ENCODE data around the gene FSTL1.

GRCh38 chr3:120394347-120394746 is 56.4 kb downstream of the FSTL1 start:
- TF ChIP-seq EZH2 (IDR thresholded peaks at IDR 0.05) (no peak), RAD21 (IDR thresholded peaks at IDR 0.05; ENCODE audit: low read depth) (no peak)

All from HCT116 (cell line).